HG02759 (cell line): ENCODE data around the gene MICU2.
A peak's percentile ranks its signal among the peaks of the same experiment; 100 is the strongest.

ENCODE experiments used
- ATAC-seq: cut with Tn5 transposase; IDR thresholded peaks from one replicate; pipeline ENCODE4 v1.9.1; 2021; ENCODE audit warnings: mild to moderate bottlenecking, moderate library complexity; ENCODE audit not compliant: unreplicated experiment

The MICU2 gene

GRCh38 chr13:21603531-21604448 is at the start of gene MICU2:
Gene MICU2, minus strand, starts transcription at chr13:21604170. Its CDS starts 22 bp downstream, at chr13:21604148.
- peak; percentile 96 for ATAC-seq

GRCh38 chr13:21641629-21642028 is 37.7 kb upstream of the MICU2 start:
- no peak for ATAC-seq

- ATAC-seq = no peak
Measured at GRCh38 chr13:21639561-21639960, 35.6 kb upstream of the MICU2 start.

GRCh38 chr13:21638319-21639282 is 34.6 kb upstream of the MICU2 start:
- no peak for ATAC-seq

- no peak for ATAC-seq
Measured at GRCh38 chr13:21637296-21637695, 33.3 kb upstream of the MICU2 start.

GRCh38 chr13:21636656-21637055 is 32.7 kb upstream of the MICU2 start:
- ATAC-seq = no peak

- ATAC-seq = no peak
Measured at GRCh38 chr13:21632196-21632595, 28.2 kb upstream of the MICU2 start.

- no peak for ATAC-seq
Measured at GRCh38 chr13:21625366-21625765, 21.4 kb upstream of the MICU2 start.

GRCh38 chr13:21620861-21621260 is 16.9 kb upstream of the MICU2 start:
- no peak for ATAC-seq

GRCh38 chr13:21619633-21620220 is 15.8 kb upstream of the MICU2 start:
- no peak for ATAC-seq

GRCh38 chr13:21616880-21617279 is 12.9 kb upstream of the MICU2 start:
- no peak for ATAC-seq

- ATAC-seq = peak; percentile 48
Measured at GRCh38 chr13:21616205-21616866, 12.4 kb upstream of the MICU2 start.

GRCh38 chr13:21615427-21615826 is 11.5 kb upstream of the MICU2 start:
- no peak for ATAC-seq

GRCh38 chr13:21613791-21614190 is 9.8 kb upstream of the MICU2 start:
- no peak for ATAC-seq

- ATAC-seq = no peak
Measured at GRCh38 chr13:21611385-21611784, 7.4 kb upstream of the MICU2 start.

- no peak for ATAC-seq
Measured at GRCh38 chr13:21610687-21611086, 6.7 kb upstream of the MICU2 start.

GRCh38 chr13:21608961-21609360 is 5.0 kb upstream of the MICU2 start:
- no peak for ATAC-seq

- ATAC-seq = no peak
Measured at GRCh38 chr13:21606796-21607195, 2.8 kb upstream of the MICU2 start.

GRCh38 chr13:21606251-21606650 is 2.3 kb upstream of the MICU2 start:
- no peak for ATAC-seq

GRCh38 chr13:21596722-21597121 is 7.2 kb downstream of the MICU2 start:
- no peak for ATAC-seq

- ATAC-seq = peak; percentile 74
Measured at GRCh38 chr13:21595546-21595822, 8.5 kb downstream of the MICU2 start.
